Keratinocyte (primary cell): ENCODE measurements around the gene ARID3A. TPM values are rescaled to one million over a fixed set of nuclear protein-coding genes. Genes with fewer than 3 reads are reported as not detected.
A peak's percentile ranks its signal among the peaks of the same experiment; 100 is the strongest.

Experiments used
- DNase-seq: peaks from one replicate; pipeline ENCODE4 v3.0.0-alpha.2; 2011; ENCODE audit warnings: low read depth, missing footprints, low spot score
- FAIRE-seq: peaks from 2 replicates; lab custom pipeline; 2011; peaks lifted over from hg19 to GRCh38; lab: Jason Lieb, UNC
- H2AFZ ChIP-seq: 2 replicates; pipeline ENCODE4 v1.6.0; 2012; ENCODE audit warnings: low read length, control low read depth, inconsistent platforms; ENCODE audit not compliant: control insufficient read depth
- H3K27ac ChIP-seq: 2 replicates; pipeline ENCODE4 v1.5.1; 2011; ENCODE audit warnings: low read length; ENCODE audit not compliant: control insufficient read depth, insufficient read depth
- H3K27me3 ChIP-seq: 3 replicates; pipeline ENCODE4 v1.6.0; 2011; ENCODE audit warnings: low read length; ENCODE audit not compliant: control insufficient read depth, insufficient read depth; ENCODE audit errors: extremely low read depth
- H3K36me3 ChIP-seq, 2 experiments: 2 replicates in 1 of 2; 3 replicates in 1 of 2; pipeline ENCODE4 v1.5.1; 2011; ENCODE audit warnings: low read length in 2 of 2, mild to moderate bottlenecking in 1 of 2; ENCODE audit not compliant: control insufficient read depth in 2 of 2, insufficient read depth in 2 of 2; ENCODE audit errors: extremely low read depth in 1 of 2
- H3K4me1 ChIP-seq: 3 replicates; pipeline ENCODE4 v1.5.1; 2011; ENCODE audit warnings: low read length; ENCODE audit not compliant: control insufficient read depth, insufficient read depth; ENCODE audit errors: extremely low read depth
- H3K4me2 ChIP-seq: 3 replicates; pipeline ENCODE4 v1.6.0; 2011; ENCODE audit warnings: low read depth, low read length; ENCODE audit not compliant: control insufficient read depth, insufficient read depth; ENCODE audit errors: extremely low read depth
- H3K4me3 ChIP-seq, 3 experiments: fragments of 200-600 bp in 1 of 3; sonication (generic) in 1 of 3; 2 replicates in 2 of 3; 3 replicates in 1 of 3; pipeline ENCODE4 v1.5.1; 2011 to 2016; ENCODE audit warnings: low read length in 3 of 3, mild to moderate bottlenecking in 3 of 3, control low read depth in 2 of 3, inconsistent platforms in 1 of 3, low read depth in 1 of 3, mixed read lengths in 1 of 3, mixed run types in 1 of 3, moderate library complexity in 1 of 3; ENCODE audit not compliant: control insufficient read depth in 2 of 3, insufficient read depth in 2 of 3; ENCODE audit errors: extremely low read depth in 1 of 3
- H3K79me2 ChIP-seq: 2 replicates; pipeline ENCODE4 v1.6.0; 2012; ENCODE audit warnings: low read length; ENCODE audit not compliant: control insufficient read depth, insufficient read depth
- H3K9ac ChIP-seq: 3 replicates; pipeline ENCODE4 v1.6.0; 2011; ENCODE audit warnings: low read length; ENCODE audit not compliant: control insufficient read depth, insufficient read depth; ENCODE audit errors: extremely low read depth
- H3K9me1 ChIP-seq: 3 replicates; pipeline ENCODE4 v1.6.0; 2011; ENCODE audit warnings: low read length; ENCODE audit not compliant: control insufficient read depth, insufficient read depth; ENCODE audit errors: extremely low read depth
- H3K9me3 ChIP-seq: 2 replicates; pipeline ENCODE4 v1.5.1; 2012; ENCODE audit warnings: low read depth, low read length; ENCODE audit not compliant: control insufficient read depth
- H4K20me1 ChIP-seq: 3 replicates; pipeline ENCODE4 v1.6.0; 2011; ENCODE audit warnings: low read length; ENCODE audit not compliant: control insufficient read depth, insufficient read depth; ENCODE audit errors: extremely low read depth
- EZH2 ChIP-seq: IDR thresholded peaks from one replicate; pipeline ENCODE4 v1.6.1; 2012; ENCODE audit warnings: inconsistent platforms, mild to moderate bottlenecking, low read length, moderate library complexity
- dilution Hi-C: fragments of 300-500 bp; cut with MboI; formaldehyde crosslinking; loops from one replicate; pipeline ENCODE4 v1.7.0; 2020; ENCODE audit warnings: low sequenced_read_pairs; ENCODE audit not compliant: extremely low pct_ligation_motif_present
- polyA plus RNA-seq, 5 experiments: library from polyadenylated mRNA; depleted of rRNA in 3 of 5; stranded (reverse) in 3 of 5; stranded (forward) in 1 of 5; unstranded in 1 of 5; fragments of >200 nt; gene quantifications; 1 replicate in 1 of 5; 2 replicates in 3 of 5; 3 replicates in 1 of 5; pipeline versions ENCODE4 v1.2.1 to v1.2.3, GENCODE V29; 2011 to 2012; ENCODE audit warnings: missing spikeins in 2 of 5, low read depth in 1 of 5, low replicate concordance in 1 of 5
- TF ChIP-seq, protein P1 (sequence below), 3 experiments: IDR thresholded peaks in 1 of 3; conservative IDR thresholded peaks in 1 of 3; optimal IDR thresholded peaks in 1 of 3; 2 replicates in 2 of 3; 3 replicates in 1 of 3; pipeline versions ENCODE3 to v1.5.1; 2011; ENCODE audit warnings: low read length in 3 of 3, mild to moderate bottlenecking in 3 of 3, moderate library complexity in 2 of 3, control low read depth in 1 of 3, inconsistent platforms in 1 of 3; ENCODE audit not compliant: insufficient read depth in 2 of 3; ENCODE audit errors: extremely low read depth in 1 of 3

Gene ARID3A
- polyA plus RNA-seq, 1 donor (not counting 4 experiments of a cell fraction or from before 2014, with no cell fraction given): 2.6 TPM

DNA sequence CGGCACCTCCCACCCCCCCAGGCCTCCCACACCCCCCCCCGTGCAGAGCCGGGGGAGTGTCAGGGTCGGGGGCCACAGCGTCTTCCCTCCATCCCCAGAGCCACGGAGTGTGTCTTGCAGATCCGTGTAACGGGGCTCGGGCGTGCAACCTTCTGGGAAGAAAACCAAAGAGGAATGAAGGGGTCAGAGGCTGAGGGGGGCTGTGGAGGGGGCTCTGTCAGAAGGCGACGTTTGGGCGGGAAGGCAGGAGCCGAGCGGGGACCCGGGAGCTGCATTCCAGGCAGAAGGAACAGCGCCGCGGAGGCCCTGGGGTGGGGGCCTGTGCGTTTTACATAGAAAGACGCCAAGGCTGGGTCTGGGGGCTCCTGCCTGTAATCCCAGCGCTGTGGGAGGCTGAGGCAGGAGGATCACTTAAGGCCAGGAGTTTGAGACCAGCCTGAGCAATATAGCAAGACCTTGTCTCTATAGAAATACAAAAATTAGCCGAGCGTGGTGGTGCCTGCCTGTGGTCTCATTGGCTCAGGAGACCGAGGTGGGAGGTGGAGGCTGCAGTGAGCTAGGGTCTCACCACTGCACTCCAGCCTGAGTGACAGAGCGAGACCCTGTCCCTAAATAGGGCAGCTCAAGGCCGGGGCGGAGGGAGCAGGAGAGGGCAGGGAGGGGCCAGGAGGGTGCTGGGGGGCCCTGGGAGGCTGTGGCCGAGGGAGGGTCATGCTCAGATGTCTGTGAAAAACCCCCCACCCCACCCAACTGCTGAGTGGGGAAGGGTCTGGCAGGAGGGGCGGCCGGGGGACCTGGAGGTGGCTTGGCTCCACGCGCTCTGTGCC is 27.8 kb downstream of the ARID3A start:
- dilution Hi-C loops: no loop called here
- no peak for FAIRE-seq
- TF ChIP-seq, protein P1, sequence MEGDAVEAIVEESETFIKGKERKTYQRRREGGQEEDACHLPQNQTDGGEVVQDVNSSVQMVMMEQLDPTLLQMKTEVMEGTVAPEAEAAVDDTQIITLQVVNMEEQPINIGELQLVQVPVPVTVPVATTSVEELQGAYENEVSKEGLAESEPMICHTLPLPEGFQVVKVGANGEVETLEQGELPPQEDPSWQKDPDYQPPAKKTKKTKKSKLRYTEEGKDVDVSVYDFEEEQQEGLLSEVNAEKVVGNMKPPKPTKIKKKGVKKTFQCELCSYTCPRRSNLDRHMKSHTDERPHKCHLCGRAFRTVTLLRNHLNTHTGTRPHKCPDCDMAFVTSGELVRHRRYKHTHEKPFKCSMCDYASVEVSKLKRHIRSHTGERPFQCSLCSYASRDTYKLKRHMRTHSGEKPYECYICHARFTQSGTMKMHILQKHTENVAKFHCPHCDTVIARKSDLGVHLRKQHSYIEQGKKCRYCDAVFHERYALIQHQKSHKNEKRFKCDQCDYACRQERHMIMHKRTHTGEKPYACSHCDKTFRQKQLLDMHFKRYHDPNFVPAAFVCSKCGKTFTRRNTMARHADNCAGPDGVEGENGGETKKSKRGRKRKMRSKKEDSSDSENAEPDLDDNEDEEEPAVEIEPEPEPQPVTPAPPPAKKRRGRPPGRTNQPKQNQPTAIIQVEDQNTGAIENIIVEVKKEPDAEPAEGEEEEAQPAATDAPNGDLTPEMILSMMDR (optimal IDR thresholded peaks at IDR 0.05 in 1 of 3, IDR thresholded peaks at IDR 0.05 in 1 of 3, conservative IDR thresholded peaks at IDR 0.05 in 1 of 3; ENCODE audit: extremely low read depth in 1 of 3, insufficient read depth in 2 of 3, low read length in 3 of 3): no peak
- no peak for TF ChIP-seq EZH2

DNA sequence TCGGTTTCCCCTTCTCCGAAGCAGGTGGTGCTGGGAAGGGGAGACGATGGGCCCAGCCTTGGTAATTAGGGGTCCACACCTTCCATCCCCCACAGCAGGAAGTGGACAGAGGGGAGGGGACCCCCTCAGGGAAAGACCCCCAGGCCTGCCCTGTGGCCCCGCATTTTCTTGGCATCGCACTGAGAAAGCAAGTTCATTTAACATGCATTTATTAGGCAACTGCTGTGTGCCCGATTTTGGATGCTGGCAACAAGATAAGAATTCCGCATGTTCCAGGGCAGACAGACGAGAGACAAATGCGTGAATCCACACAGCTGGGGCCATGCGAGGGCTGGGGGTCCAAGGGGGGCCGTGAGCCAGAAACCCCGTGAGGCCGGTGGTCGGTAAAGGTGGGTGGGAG is 28.4 kb downstream of the ARID3A start:
- no peaks in the 10 kb centered on the region for H3K36me3 ChIP-seq
- no peak overlapping the region for H2AFZ ChIP-seq
- peaks cover 11% of the 10 kb centered on the region for H3K4me1 ChIP-seq
- H3K9ac ChIP-seq: no peak overlapping the region
- no peak overlapping the region for H3K27ac ChIP-seq
- H4K20me1 ChIP-seq: peaks cover 4% of the 10 kb centered on the region
- no peak for FAIRE-seq
- H3K27me3 ChIP-seq: no peaks in the 10 kb centered on the region
- dilution Hi-C loops: no loop called here
- no peak for DNase-seq
- no peak for TF ChIP-seq EZH2
- TF ChIP-seq, protein P1 (optimal IDR thresholded peaks at IDR 0.05 in 1 of 3, IDR thresholded peaks at IDR 0.05 in 1 of 3, conservative IDR thresholded peaks at IDR 0.05 in 1 of 3; ENCODE audit: extremely low read depth in 1 of 3, insufficient read depth in 2 of 3, low read length in 3 of 3): no peak
- H3K79me2 ChIP-seq: no peaks in the 10 kb centered on the region
- H3K9me1 ChIP-seq: no peaks in the 10 kb centered on the region
- no peak overlapping the region for H3K4me2 ChIP-seq
- H3K9me3 ChIP-seq: no peaks in the 10 kb centered on the region
- H3K4me3 ChIP-seq: no peak overlapping the region

More for the DNA sequence above, 27.8 kb downstream of the ARID3A start:
- H3K27me3 ChIP-seq: no peaks in the 10 kb centered on the region
- no peak overlapping the region for H3K4me3 ChIP-seq
- no peak for DNase-seq
- H4K20me1 ChIP-seq: peaks cover 4% of the 10 kb centered on the region
- H3K27ac ChIP-seq: no peak overlapping the region
- no peak overlapping the region for H3K9ac ChIP-seq
- H3K4me2 ChIP-seq: peak overlapping the region; percentile 10
- no peaks in the 10 kb centered on the region for H3K79me2 ChIP-seq
- H3K9me3 ChIP-seq: no peaks in the 10 kb centered on the region
- no peaks in the 10 kb centered on the region for H3K9me1 ChIP-seq
- H3K36me3 ChIP-seq: no peaks in the 10 kb centered on the region
- H2AFZ ChIP-seq: no peak overlapping the region
- H3K4me1 ChIP-seq: peaks cover 6% of the 10 kb centered on the region
